HCT116 (cell line): ENCODE measurements around the gene RNF212B.

Experiments used
- ATF3 ChIP-seq: IDR thresholded peaks from 2 replicates; pipeline ENCODE4 v1.6.1; 2012
- CTCF ChIP-seq, 3 experiments: fragments of 200-600 bp in 1 of 3; sonication (generic) in 1 of 3; IDR thresholded peaks in 2 of 3; conservative IDR thresholded peaks in 1 of 3; 2 replicates each; pipeline ENCODE4 v1.5.1; 2012 to 2017; ENCODE audit warnings: low read depth in 2 of 3, low read length in 2 of 3, antibody characterized with exemption in 1 of 3, borderline replicate concordance in 1 of 3, control low read depth in 1 of 3, mild to moderate bottlenecking in 1 of 3, mixed read lengths in 1 of 3, mixed run types in 1 of 3, moderate library complexity in 1 of 3; ENCODE audit not compliant: insufficient read depth in 1 of 3
- EZH2phosphoT487 ChIP-seq: fragments of 200-600 bp; IDR thresholded peaks from 2 replicates; pipeline ENCODE4 v1.6.1; 2018; ENCODE audit warnings: antibody characterized with exemption, borderline replicate concordance
- MAX ChIP-seq: IDR thresholded peaks from 2 replicates; pipeline ENCODE4 v1.6.1; 2012
- RAD21 ChIP-seq: IDR thresholded peaks from 2 replicates; pipeline ENCODE4 v1.6.1; 2012; ENCODE audit warnings: low read depth, mild to moderate bottlenecking
- SIN3A ChIP-seq: IDR thresholded peaks from 2 replicates; pipeline ENCODE4 v1.6.1; 2012; ENCODE audit warnings: low read depth
- TCF7L2 ChIP-seq: IDR thresholded peaks from 2 replicates; pipeline ENCODE4 v1.7.0; 2011; ENCODE audit warnings: borderline replicate concordance, inconsistent platforms; ENCODE audit not compliant: insufficient read depth, insufficient read length; ENCODE audit errors: extremely low read depth

- TF ChIP-seq RAD21 (no peak), EZH2phosphoT487 (no peak), MAX (no peak), SIN3A (no peak), TCF7L2 (no peak), CTCF (IDR thresholded peaks at IDR 0.05 in 2 of 3, conservative IDR thresholded peaks at IDR 0.05 in 1 of 3; ENCODE audit: borderline replicate concordance in 1 of 3, insufficient read depth in 1 of 3, low read depth in 2 of 3, low read length in 2 of 3) (no peak), ATF3 (no peak)
Observed at GRCh38 chr14:23299986-23300686, 62.4 kb downstream of the RNF212B start.
